ENCODE results near the gene CMTM4. TPM values are rescaled to one million over a fixed set of nuclear protein-coding genes. Genes with fewer than 3 reads are reported as not detected.
"Not testable (repeated sequence)": the region's sequence is repeated elsewhere in the genome, so short reads cannot be mapped to it uniquely, and the experiment has no call there.

The CMTM4 gene
- total RNA-seq, 2 experiments from 2014 or later = 0.73 to 0.84 TPM

DNA sequence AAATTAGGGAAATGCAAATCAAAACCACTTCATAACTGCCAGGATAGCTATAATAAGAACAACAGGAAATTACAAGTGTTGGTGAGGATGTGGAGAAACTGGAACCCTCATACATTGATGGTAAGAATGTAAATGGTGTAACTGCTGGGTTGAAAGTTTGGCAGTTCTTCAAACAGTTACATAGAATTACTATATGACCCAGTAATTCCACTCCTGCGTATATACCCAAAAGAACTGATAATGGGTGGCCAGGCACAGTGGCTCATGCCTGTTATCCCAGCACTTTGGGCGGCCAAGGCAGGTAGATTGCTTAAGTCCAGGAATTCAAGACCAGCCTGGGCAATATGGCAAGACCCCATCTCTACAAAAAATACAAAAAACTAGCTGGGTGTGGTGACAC, 4.5 kb upstream of the CMTM4 start:
- H3K27me3 Mint-ChIP-seq = peaks cover 28% of the 10 kb centered on the region
- DNase-seq = no peak
- no peak overlapping the region for H3K27ac Mint-ChIP-seq
- peaks cover 10% of the 10 kb centered on the region for H3K4me1 Mint-ChIP-seq
- peaks cover 1% of the 10 kb centered on the region for H3K9me3 Mint-ChIP-seq
- no peaks in the 10 kb centered on the region for H3K36me3 Mint-ChIP-seq (ENCODE audit: low read depth)
- ChIA-PET POLR2A (no interaction called here), CTCF (interaction anchor here (0.6 to 1.9 kb wide), 2 partner anchors 49 to 51 kb away, joined by 3 to 6 read pairs; partner anchors contain the start of gene DYNC1LI2)
- no peak overlapping the region for H3K4me3 Mint-ChIP-seq

DNA sequence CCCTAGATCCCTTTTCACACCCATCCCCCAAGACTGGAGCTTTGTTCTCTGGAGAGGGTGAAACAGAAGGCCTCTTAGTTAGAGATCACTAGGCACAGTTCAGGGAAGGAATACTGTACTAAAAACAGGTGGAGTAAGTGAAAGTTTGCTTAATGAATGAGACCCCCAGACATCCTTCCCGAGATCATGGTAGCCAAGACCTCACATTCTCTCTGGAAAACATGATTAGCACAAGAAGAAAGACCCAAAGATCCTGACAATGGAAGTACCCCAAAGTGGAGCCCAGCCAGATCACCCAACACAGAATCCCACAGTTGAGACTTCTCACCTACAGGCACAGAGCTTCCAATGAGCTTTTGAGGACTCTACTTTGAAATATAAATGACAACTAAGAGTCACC, 3.4 kb upstream of the CMTM4 start:
- no peaks in the 10 kb centered on the region for H3K36me3 Mint-ChIP-seq (ENCODE audit: low read depth)
- H3K9me3 Mint-ChIP-seq = peaks cover 1% of the 10 kb centered on the region
- no peak overlapping the region for H3K27ac Mint-ChIP-seq
- POLR2A ChIA-PET = no interaction called here
- peaks cover 37% of the 10 kb centered on the region for H3K27me3 Mint-ChIP-seq
- CTCF ChIA-PET = interaction anchor here (1.0 kb wide), 1 partner anchor 9 kb away, joined by 7 read pairs; no protein-coding TSS in a partner anchor
- peaks cover 20% of the 10 kb centered on the region for H3K4me1 Mint-ChIP-seq
- no peak overlapping the region for H3K4me3 Mint-ChIP-seq
- no peak for DNase-seq

DNA sequence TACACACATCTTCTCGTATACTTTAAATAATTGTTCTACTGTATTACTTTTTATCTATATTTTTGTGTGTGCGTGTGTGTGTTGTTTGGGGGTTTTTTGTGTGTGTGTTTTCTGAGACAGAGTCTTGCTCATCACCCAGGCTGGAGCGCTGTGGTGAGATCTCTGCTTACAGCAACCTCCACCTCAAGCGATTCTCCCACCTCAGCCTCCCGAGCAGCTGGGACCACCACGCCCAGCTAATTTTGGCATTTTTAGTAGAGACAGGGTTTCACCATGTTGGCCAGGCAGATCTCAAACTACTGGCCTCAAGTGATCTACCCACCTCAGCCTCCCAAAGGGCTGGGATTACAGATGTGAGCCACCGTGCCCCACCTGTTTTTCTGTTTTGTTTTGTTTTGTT, 1.5 kb upstream of the CMTM4 start:
- POLR2A ChIA-PET = no interaction called here
- peaks cover 1% of the 10 kb centered on the region for H3K9me3 Mint-ChIP-seq
- CTCF ChIA-PET = interaction anchor here (0.7 kb wide), 2 partner anchors 47 to 230 kb away, joined by 3 read pairs; no protein-coding TSS in a partner anchor
- H3K36me3 Mint-ChIP-seq (ENCODE audit: low read depth) = no peaks in the 10 kb centered on the region
- DNase-seq = no peak
- no peak overlapping the region for H3K27ac Mint-ChIP-seq
- H3K4me3 Mint-ChIP-seq = peak overlapping the region; percentile 13
- peaks cover 23% of the 10 kb centered on the region for H3K4me1 Mint-ChIP-seq
- H3K27me3 Mint-ChIP-seq = peaks cover 38% of the 10 kb centered on the region

DNA sequence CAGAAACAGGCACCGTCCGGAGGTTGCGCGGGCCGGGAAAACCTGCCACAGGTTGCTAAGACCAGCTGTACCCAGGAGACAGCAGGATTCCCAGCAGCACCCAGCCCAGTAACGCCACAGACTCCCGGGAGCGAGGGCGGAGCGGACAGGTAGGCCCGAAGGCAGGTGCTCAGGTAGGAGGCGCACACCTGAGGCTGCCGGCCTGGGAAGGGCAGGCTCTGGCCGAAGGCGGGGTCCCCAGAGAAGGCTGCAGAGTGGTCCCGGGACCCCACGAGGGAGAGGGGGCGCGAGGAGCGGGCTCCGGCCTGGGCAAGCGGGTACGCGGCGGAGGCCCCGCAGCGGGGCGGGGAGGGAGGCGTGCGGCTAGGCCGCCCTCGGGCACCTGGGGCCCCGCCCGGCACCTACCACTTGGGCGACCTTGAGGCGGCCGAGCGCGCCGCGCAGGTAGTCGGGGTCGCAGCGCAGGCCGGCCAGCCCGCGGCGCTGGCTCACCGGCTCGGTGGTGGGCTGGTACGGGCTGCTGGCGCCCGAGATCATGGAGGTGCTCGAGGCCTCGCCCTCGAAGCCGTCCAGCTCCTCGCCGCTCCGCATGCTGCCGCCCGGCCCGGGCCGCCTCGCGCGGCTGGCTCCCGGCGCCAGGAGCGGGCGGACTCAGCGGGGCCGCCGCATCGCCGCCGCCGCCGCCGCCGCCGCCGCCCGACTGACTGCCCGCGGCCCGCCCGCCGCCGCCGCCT, 441 bp downstream of the CMTM4 start:
- CTCF ChIA-PET = interaction anchor here (0.9 kb wide), 1 partner anchor 134 kb away, joined by 3 read pairs; the partner anchor contains the start of gene NAE1
- POLR2A ChIA-PET = no interaction called here
- DNase-seq = no peak

DNA sequence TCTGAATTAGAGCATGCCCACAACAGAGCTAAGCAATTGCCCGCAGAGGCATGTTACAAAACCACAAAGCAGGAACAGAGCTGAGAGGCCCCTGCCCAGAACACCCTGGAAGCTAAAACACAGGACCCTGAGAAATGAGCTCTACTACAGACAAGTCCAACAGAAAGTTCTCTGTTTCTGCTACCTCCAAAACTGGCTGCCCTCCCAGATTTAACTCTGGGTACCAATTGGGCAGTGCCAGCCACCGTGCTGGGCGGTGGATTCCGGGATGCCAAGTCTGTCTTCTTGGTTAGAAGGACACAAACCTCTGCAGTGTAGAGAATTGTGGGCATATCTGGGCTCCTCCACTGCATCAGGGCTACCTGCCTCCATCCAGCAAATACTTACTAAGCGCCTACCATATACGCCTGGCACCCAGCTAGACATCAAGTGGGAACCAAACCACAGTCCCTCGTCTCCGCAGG, 1.0 kb downstream of the CMTM4 start:
- no peak for DNase-seq
- H3K27me3 Mint-ChIP-seq = peaks cover 38% of the 10 kb centered on the region
- H3K27ac Mint-ChIP-seq = no peak overlapping the region
- no peaks in the 10 kb centered on the region for H3K9me3 Mint-ChIP-seq
- no peaks in the 10 kb centered on the region for H3K36me3 Mint-ChIP-seq (ENCODE audit: low read depth)
- peaks cover 24% of the 10 kb centered on the region for H3K4me1 Mint-ChIP-seq
- POLR2A ChIA-PET = no interaction called here
- CTCF ChIA-PET = interaction anchor here (0.7 to 0.9 kb wide), 3 partner anchors 9 to 135 kb away, joined by 3 to 4 read pairs (median 3); partner anchors contain the start of gene NAE1
- peak overlapping the region; percentile 71 for H3K4me3 Mint-ChIP-seq

More for the DNA sequence above, 441 bp downstream of the CMTM4 start:
- H3K4me3 Mint-ChIP-seq = peak overlapping the region; percentile 71
- H3K27ac Mint-ChIP-seq = no peak overlapping the region
- H3K4me1 Mint-ChIP-seq = peaks cover 26% of the 10 kb centered on the region
- no peaks in the 10 kb centered on the region for H3K36me3 Mint-ChIP-seq (ENCODE audit: low read depth)
- H3K27me3 Mint-ChIP-seq = peaks cover 38% of the 10 kb centered on the region
- H3K9me3 Mint-ChIP-seq = peaks cover 1% of the 10 kb centered on the region

DNA sequence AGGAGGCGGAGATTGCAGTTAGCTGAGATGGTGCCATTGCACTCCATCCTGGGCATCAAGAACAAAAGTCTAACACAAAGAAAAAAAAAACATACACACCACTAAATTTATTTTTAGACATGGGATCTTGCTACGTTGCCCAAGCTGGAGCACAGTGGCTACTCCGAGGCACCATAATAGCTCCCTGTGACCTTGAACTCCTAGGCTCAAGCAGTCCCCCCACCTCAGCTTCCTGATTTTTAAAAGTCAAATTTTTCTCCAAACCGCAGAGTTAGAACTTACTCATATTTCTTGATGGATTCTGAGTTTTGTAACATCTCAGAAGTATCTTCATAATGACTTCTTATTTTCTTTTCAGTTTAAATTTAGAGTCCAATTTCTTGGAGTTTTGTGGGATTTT, 3.4 kb downstream of the CMTM4 start:
- Mint-ChIP-seq H3K36me3 (ENCODE audit: low read depth) (no peaks in the 10 kb centered on the region), H3K4me1 (peaks cover 24% of the 10 kb centered on the region), H3K4me3 (no peak overlapping the region), H3K9me3 (no peaks in the 10 kb centered on the region), H3K27me3 (peaks cover 21% of the 10 kb centered on the region), H3K27ac (no peak overlapping the region)
- no peak for DNase-seq
- ChIA-PET POLR2A (no interaction called here), CTCF (interaction anchor here (0.6 kb wide), 1 partner anchor 86 kb away, joined by 3 read pairs; no protein-coding TSS in a partner anchor)

DNA sequence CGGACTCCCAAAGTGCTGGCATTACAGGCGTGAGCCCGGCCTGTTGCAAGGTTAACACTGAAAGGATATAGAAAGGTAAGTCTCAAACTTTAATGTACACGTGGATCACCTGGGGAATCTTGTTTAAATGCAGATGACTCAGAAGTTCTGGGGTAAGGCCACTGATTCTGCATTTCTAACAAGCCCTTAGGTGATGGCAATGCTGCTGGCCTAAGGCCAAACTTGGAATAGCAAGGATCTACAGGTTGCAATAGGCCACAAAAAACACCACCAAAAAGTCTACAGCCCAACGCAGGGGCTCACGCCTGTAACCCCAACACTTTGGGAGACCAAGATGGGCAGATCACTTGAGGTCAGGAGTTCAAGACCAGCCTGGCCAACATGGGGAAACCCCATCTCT, 4.2 kb downstream of the CMTM4 start:
- no peaks in the 10 kb centered on the region for H3K36me3 Mint-ChIP-seq (ENCODE audit: low read depth)
- POLR2A ChIA-PET = no interaction called here
- CTCF ChIA-PET = no interaction called here
- H3K9me3 Mint-ChIP-seq = no peaks in the 10 kb centered on the region
- no peak for DNase-seq
- no peak overlapping the region for H3K27ac Mint-ChIP-seq
- H3K4me3 Mint-ChIP-seq = no peak overlapping the region
- peaks cover 22% of the 10 kb centered on the region for H3K4me1 Mint-ChIP-seq
- peaks cover 14% of the 10 kb centered on the region for H3K27me3 Mint-ChIP-seq

DNA sequence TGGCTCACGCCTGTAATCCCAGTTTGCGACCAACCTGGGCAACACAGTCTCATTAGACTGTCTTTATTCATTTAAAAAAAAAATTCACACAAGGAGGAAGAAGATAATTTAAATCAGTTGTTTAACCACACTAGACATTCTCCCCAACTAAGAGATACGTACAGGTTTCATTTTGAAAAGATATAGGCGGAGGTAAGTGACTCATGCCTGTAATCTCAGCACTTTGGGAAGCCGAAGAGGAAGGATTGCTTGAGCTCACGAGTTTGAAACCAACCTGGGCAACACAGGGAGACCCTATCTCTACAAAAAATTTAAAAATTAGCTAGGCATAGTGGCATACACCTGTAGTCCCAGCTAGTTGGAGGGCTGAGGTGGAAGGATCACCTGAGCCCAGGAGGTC, 5.3 kb downstream of the CMTM4 start:
- peaks cover 17% of the 10 kb centered on the region for H3K4me1 Mint-ChIP-seq
- CTCF ChIA-PET = interaction anchor here (1.0 to 1.5 kb wide), 2 partner anchors 40 to 60 kb away, joined by 4 to 5 read pairs; partner anchors contain the start of gene DYNC1LI2
- no peak overlapping the region for H3K4me3 Mint-ChIP-seq
- H3K9me3 Mint-ChIP-seq = no peaks in the 10 kb centered on the region
- H3K27me3 Mint-ChIP-seq = peaks cover 13% of the 10 kb centered on the region
- H3K36me3 Mint-ChIP-seq (ENCODE audit: low read depth) = no peaks in the 10 kb centered on the region
- no peak for DNase-seq
- H3K27ac Mint-ChIP-seq = no peak overlapping the region
- POLR2A ChIA-PET = no interaction called here

DNA sequence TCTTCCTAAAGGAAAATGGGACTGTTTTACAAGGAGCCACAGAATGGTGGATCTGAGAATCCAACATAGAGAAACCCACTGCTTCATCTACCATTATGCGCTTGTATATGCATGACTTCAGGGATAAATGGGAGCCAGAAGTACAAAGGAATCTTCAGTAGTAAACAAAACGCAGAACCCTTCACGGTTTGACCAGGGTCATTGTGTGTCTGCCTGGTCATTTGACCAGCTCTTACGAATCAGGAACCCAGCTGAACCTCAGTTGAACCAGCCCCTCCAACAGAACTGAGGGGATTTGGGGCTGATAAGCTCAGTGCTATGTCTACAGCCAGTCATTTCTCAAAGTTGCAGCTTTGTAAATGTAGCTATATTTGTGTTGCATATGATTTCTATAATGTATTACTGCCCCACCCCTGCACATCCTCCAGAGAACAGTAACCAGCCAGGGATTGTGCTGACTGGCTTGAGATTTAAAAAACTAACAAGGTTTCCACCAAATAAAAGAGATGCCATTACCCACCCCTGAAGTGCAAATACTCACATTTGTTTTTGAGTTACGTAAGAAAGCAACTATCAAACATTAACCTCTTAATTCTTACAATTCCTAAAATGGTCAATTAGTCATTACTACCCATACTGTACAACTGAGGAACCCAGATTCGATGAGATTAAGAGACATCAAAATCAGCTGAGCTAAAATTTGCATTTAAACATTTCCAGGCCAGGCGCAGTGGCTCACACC, 6.3 kb downstream of the CMTM4 start:
- ChIA-PET CTCF (interaction anchor here (1.0 to 1.5 kb wide), 2 partner anchors 39 to 61 kb away, joined by 4 to 5 read pairs; partner anchors contain the start of gene DYNC1LI2), POLR2A (no interaction called here)
- H3K4me1 Mint-ChIP-seq = peaks cover 11% of the 10 kb centered on the region
- DNase-seq = no peak
- H3K4me3 Mint-ChIP-seq = no peak overlapping the region
- H3K27ac Mint-ChIP-seq = no peak overlapping the region
- H3K9me3 Mint-ChIP-seq = no peaks in the 10 kb centered on the region
- no peaks in the 10 kb centered on the region for H3K36me3 Mint-ChIP-seq (ENCODE audit: low read depth)
- H3K27me3 Mint-ChIP-seq = peaks cover 7% of the 10 kb centered on the region

DNA sequence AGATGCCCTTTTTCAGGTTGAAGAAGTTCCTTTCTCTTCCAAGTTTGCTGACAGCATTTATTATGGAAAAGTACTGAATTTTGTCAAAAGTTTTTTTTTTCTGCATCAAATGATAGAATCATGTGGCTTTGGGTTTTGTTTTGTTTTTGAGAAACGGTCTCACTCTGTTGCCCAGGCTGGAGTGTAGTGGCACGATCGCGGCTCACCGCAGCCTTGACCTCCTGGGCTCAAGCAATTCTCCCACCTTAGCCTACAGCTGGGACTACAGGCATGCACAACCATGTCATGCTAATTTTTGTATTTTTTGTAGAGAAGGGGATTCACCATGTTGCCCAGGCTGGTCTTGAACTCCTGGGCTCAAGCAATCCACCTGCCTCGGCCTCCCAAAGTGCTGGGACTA, 7.3 kb downstream of the CMTM4 start:
- H3K27ac Mint-ChIP-seq = no peak overlapping the region
- H3K36me3 Mint-ChIP-seq (ENCODE audit: low read depth) = no peaks in the 10 kb centered on the region
- ChIA-PET CTCF (no interaction called here), POLR2A (no interaction called here)
- no peaks in the 10 kb centered on the region for H3K9me3 Mint-ChIP-seq
- H3K27me3 Mint-ChIP-seq = no peaks in the 10 kb centered on the region
- no peak overlapping the region for H3K4me3 Mint-ChIP-seq
- peaks cover 5% of the 10 kb centered on the region for H3K4me1 Mint-ChIP-seq
- DNase-seq = no peak

DNA sequence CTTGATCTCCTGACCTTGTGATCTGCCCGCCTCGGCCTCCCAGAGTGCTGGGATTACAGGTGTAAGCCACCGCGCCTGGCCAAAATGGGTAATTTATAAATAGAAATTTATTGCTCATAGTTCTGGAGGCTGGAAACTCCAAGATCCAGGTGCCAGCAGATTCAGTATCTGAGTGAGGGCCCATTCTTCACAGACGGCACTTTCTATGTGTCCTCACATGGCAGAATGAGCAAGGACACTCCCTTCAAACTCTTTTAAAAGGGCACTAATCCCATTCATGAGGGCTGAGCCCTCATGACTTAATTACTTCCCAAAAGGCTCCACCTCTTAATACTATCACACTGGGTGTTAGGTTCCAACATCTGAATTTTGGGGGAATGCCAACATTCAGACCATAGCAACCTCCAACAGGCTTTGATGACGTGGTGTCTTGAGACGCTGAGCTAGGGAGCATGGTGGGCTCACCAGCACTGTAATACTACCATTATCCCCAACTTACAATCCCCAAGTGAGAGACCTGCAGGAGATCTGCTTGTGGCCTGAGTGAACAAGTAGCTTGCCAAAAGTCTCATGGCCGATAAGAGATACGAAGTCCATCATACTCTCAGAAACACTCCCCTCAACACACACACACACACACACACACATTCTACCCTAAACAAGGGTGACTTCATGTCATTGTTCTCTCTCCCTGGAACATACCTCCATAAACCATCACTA, 8.5 kb downstream of the CMTM4 start:
- Mint-ChIP-seq H3K27me3 (no peaks in the 10 kb centered on the region), H3K4me3 (no peak overlapping the region), H3K4me1 (peaks cover 5% of the 10 kb centered on the region), H3K27ac (no peak overlapping the region), H3K9me3 (no peaks in the 10 kb centered on the region), H3K36me3 (ENCODE audit: low read depth) (no peaks in the 10 kb centered on the region)
- ChIA-PET POLR2A (no interaction called here), CTCF (interaction anchor here (0.7 kb wide), 1 partner anchor 14 kb away, joined by 3 read pairs; no protein-coding TSS in a partner anchor)
- DNase-seq = no peak

DNA sequence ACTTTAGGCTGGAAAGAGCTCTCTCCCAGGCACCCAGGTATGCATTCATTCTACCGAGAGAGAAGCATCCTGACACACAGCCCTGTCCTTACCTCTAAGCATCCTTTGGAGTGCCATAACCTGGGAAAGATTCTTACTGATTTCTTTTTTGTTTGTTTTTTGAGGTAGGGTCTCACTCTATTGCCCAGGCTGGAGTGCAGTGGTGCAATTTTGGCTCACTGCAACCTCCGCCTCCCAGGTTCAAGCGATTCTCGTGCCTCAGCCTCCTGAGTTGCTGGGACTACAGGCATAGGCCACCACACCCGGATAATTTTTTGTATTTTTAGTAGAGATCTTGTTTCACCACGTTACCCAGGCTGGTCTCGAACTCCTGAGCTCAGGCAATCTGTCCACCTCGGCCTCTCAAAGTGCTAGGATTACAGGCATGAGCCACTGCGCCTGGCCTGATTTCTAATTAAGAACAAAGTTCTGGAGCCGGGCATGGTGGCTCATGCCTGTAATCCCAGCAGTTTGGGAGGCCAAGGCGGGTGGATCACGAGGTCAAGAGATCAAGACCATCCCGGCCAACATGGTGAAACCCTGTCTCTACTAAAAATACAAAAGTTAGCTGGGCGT, 10.9 kb downstream of the CMTM4 start:
- H3K9me3 Mint-ChIP-seq, CTCF ChIA-PET, H3K27me3 Mint-ChIP-seq: not testable (repeated sequence)

More for the DNA sequence above, 10.9 kb downstream of the CMTM4 start:
- POLR2A ChIA-PET; H3K4me3 Mint-ChIP-seq; H3K36me3 Mint-ChIP-seq (ENCODE audit: low read depth); DNase-seq; H3K27ac Mint-ChIP-seq; H3K4me1 Mint-ChIP-seq: not testable (repeated sequence)

All from activated CD4-positive, alpha-beta T cell treated with anti-CD3 and anti-CD28 coated beads, Interleukin-2, amount 10 ng/mL, durations not matched to agents 7 days and 5 days (primary cell).